Upper lobe of left lung (tissue), 6 donors: ENCODE results near the gene CGB1. TPM values are rescaled to one million over a fixed set of nuclear protein-coding genes. Genes with fewer than 3 reads are reported as not detected.
A peak's percentile ranks its signal among the peaks of the same experiment; 100 is the strongest.
"Not testable (repeated sequence)": the region's sequence is repeated elsewhere in the genome, so short reads cannot be mapped to it uniquely, and the experiment has no call there.

Experiments used
- ATAC-seq, 2 donors: fragments of 200-7000 bp; cut with Tn5 transposase; one replicate each; pipeline ENCODE4 v1.9.1; 2022; ENCODE audit warnings: mild to moderate bottlenecking in 2 of 2, moderate library complexity in 2 of 2; ENCODE audit not compliant: low FRiP score in 2 of 2
- DNase-seq, 2 donors: peaks; one replicate each; pipeline ENCODE4 v3.0.0-alpha.2; 2019 to 2020
- H3K27ac ChIP-seq, 4 donors: fragments of 200-600 bp; sonication (generic); one replicate each; pipeline ENCODE4 v1.5.1; 2016 to 2019
- H3K27me3 ChIP-seq, 4 donors: fragments of 200-600 bp; sonication (generic); one replicate each; pipeline ENCODE4 v1.5.1; 2017 to 2019
- H3K36me3 ChIP-seq, 4 donors: fragments of 200-600 bp; sonication (generic); one replicate each; pipeline ENCODE4 v1.5.1; 2016 to 2019
- H3K4me1 ChIP-seq, 4 donors: fragments of 200-600 bp; sonication (generic); one replicate each; pipeline ENCODE4 v1.5.1; 2018 to 2019
- H3K4me3 ChIP-seq, 4 donors: fragments of 200-600 bp; sonication (generic); one replicate each; pipeline ENCODE4 v1.5.1; 2017 to 2019; ENCODE audit warnings: mild to moderate bottlenecking in 2 of 4, moderate library complexity in 1 of 4
- H3K9me3 ChIP-seq, 4 donors: fragments of 200-600 bp; sonication (generic); one replicate each; pipeline ENCODE4 v1.5.1; 2018 to 2019
- WGBS, 2 donors: methylation state at CpG; one replicate each; pipeline ENCODE4 v1.1.5; 2017 to 2018; 5-methylcytosine and 5-hydroxymethylcytosine counted together
- total RNA-seq, 6 donors: library from RNA; depleted of rRNA in 4 of 6; stranded (reverse); fragments of >200 nt in 4 of 6; gene quantifications; one replicate each; pipeline versions ENCODE4 v1.1.0 to v1.2.1, GENCODE V29; 2016 to 2021
- TF ChIP-seq, protein P1 (sequence below), 6 experiments: fragments of 450-650 bp in 4 of 6; fragments of 200-600 bp in 2 of 6; sonication (generic) in 2 of 6; IDR thresholded peaks; one replicate each; pipeline ENCODE4 v1.5.1; 2016 to 2019; ENCODE audit warnings: antibody characterized with exemption in 6 of 6
- donor health status: DM: no; HTN: no; CAD: no; lungs with moderate emphysema.
- donor health status: DM: no; HTN: yes; CAD: no; lungs with severe emphysema.

CGB1 gene
- total RNA-seq, 6 donors from 2014 or later, result not detected

DNA sequence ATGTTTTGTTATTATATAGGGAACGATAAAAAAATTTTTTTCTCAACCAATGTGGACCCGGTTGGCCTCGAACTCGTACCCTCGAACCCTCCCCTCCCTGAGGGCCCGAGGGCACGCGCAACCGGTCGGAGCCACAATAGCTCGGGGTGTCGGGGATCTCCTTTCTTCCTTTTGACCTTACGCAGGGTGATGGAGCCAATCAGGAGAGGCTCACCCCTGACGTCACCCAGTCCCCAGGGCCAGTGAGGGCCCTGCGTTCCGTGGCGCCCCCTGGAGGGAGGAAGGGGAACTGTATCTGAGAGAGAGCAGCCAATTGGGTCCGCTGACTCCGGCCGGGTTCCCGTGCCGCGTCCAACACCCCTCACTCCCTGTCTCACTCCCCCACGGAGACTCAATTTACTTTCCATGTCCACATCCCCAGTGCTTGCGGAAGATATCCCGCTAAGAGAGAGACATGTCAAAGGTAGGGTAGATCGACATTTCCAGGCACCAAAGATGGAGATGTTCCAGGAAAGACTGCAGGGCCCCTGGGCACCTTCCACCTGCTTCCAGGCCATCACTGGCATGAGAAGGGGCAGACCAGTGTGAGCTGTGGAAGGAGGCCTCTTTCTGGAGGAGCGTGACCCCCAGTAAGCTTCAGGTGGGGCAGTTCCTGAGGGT, 4.9 kb downstream of the CGB1 start, which contains the start of gene CGB2:
Gene CGB2 (plus strand): TSS at position 249 of the 660 bp plus-strand sequence. CDS start 206 bp downstream, at position 455.
- not testable (repeated sequence) for H3K9me3 ChIP-seq, H3K27ac ChIP-seq, H3K4me3 ChIP-seq, ATAC-seq, H3K36me3 ChIP-seq, H3K4me1 ChIP-seq, H3K27me3 ChIP-seq
- WGBS, 2 donors, result 23 to 42% methylated on average over 24 to 28 of the region's 28 CpGs
- peak; percentile 32 to 44 for DNase-seq
- TF ChIP-seq, protein P1, sequence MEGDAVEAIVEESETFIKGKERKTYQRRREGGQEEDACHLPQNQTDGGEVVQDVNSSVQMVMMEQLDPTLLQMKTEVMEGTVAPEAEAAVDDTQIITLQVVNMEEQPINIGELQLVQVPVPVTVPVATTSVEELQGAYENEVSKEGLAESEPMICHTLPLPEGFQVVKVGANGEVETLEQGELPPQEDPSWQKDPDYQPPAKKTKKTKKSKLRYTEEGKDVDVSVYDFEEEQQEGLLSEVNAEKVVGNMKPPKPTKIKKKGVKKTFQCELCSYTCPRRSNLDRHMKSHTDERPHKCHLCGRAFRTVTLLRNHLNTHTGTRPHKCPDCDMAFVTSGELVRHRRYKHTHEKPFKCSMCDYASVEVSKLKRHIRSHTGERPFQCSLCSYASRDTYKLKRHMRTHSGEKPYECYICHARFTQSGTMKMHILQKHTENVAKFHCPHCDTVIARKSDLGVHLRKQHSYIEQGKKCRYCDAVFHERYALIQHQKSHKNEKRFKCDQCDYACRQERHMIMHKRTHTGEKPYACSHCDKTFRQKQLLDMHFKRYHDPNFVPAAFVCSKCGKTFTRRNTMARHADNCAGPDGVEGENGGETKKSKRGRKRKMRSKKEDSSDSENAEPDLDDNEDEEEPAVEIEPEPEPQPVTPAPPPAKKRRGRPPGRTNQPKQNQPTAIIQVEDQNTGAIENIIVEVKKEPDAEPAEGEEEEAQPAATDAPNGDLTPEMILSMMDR (IDR thresholded peaks at IDR 0.05), result peak; percentile 19 to 50 (median 28)

DNA sequence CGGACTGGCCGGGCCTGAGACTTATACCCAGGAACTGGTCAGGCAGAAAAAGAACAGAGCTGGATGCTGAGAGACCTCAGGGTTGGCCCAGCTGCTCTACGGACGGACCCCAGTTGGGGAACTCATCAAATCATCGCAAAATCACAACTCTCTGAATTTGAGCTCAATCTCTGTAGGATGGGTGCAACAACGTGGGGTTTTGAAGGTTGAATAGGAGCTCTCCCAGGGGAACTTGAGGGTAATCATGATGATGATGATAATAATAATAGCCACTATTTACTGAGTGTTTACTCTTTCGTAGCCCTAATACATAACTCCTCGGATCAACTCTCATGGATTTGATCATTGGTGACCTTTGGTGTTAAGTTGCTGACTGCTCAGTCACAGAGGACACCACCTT, 6.4 kb downstream of the CGB1 start:
- not testable (repeated sequence) for H3K4me3 ChIP-seq

DNA sequence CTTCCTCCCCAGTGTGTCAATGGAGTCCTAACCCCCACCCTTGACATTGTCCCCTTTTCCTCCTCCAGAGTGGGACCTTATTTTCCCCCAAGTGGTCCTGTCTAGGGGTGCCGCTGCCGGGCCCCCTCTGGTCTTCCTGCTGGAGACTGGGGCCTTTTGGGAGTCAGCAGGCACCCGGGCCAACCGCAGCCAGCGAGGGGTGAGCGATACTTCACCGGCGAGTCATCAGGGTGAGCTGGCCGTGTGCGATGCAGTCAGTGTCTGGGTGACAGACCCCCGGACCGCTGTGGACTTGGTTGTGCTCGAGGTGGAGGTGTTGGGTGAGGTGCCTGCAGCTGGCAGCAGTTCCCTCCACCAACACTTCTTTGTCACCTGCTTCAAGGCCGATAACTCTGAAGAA, 6.9 kb downstream of the CGB1 start:
- DNase-seq, result peak in 1 of 2 donors; percentile 63
- ATAC-seq, H3K36me3 ChIP-seq, H3K4me3 ChIP-seq, H3K27me3 ChIP-seq, H3K27ac ChIP-seq, H3K9me3 ChIP-seq, H3K4me1 ChIP-seq: not testable (repeated sequence)
- 80 to 100% methylated on average over 3 to 14 of the region's 14 CpGs for WGBS, 2 donors

More for the DNA sequence above, 6.4 kb downstream of the CGB1 start:
- H3K4me1 ChIP-seq, H3K27ac ChIP-seq, ATAC-seq, DNase-seq, H3K36me3 ChIP-seq, H3K9me3 ChIP-seq, H3K27me3 ChIP-seq: not testable (repeated sequence)
- WGBS, 2 donors, result 86 to 91% methylated on average over 4 to 6 of the region's 8 CpGs

DNA sequence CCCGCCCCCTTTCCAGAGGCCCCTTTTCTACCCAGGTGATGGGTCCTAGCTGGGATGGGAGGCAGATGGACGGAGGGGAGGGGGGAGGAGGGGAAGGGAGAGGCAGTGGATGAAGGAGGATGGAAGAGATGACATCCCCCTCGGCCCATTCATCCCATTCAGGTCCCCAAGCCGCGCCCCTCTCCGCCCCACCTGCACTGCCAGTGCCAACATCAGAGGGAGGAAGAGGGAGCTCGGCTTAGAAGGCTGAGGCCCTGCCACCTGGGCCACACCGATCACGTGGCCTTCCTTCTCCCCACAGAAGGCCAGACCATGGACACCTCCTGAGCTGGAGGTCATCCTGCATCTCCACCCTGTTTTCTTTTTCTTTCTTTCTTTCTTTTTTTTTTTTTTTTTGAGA, 8.0 kb downstream of the CGB1 start:
- DNase-seq, result peak in 1 of 2 donors; percentile 46
- H3K4me3 ChIP-seq, H3K27me3 ChIP-seq, H3K36me3 ChIP-seq, H3K4me1 ChIP-seq, H3K9me3 ChIP-seq, H3K27ac ChIP-seq, ATAC-seq: not testable (repeated sequence)
- WGBS, 2 donors, result 80% methylated on average over 7 of the region's 9 CpGs

DNA sequence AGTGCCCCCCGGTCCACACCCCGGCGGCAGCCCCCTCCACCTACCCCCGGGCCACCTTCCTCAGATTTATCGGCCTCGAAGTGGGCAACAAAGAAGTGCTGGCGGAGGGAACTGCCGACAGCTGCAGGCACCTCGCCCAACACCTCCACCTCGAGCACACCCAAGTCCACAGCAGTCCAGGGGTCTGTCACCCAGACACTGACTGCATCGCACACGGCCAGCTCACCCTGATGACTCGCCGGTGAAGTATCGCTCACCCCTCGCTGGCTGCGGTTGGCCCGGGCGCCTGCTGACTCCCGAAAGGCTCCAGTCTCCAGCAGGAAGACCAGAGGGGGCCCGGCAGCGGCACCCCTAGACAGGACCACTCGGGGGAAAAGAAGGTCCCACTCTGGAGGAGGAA, 11.1 kb downstream of the CGB1 start:
- not testable (repeated sequence) for H3K9me3 ChIP-seq, H3K27ac ChIP-seq, ATAC-seq, H3K4me1 ChIP-seq, H3K36me3 ChIP-seq, H3K27me3 ChIP-seq, H3K4me3 ChIP-seq
- 79 to 89% methylated on average over 17 to 22 of the region's 23 CpGs for WGBS, 2 donors
- DNase-seq, result peak in 1 of 2 donors; percentile 46

DNA sequence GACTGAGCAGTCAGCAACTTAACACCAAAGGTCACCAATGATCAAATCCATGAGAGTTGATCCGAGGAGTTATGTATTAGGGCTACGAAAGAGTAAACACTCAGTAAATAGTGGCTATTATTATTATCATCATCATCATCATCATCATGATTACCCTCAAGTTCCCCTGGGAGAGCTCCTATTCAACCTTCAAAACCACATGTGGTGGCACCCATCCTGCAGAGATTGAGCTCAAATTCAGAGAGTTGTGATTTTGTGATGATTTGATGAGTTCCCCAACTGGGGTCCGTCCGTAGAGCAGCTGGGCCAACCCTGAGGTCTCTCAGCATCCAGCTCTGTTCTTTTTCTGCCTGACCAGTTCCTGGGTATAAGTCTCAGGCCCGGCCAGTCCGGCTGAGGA, 11.6 kb downstream of the CGB1 start:
- not testable (repeated sequence) for H3K4me3 ChIP-seq, ATAC-seq, H3K9me3 ChIP-seq, H3K27me3 ChIP-seq, H3K27ac ChIP-seq, DNase-seq, H3K4me1 ChIP-seq, H3K36me3 ChIP-seq
- WGBS, 2 donors, result 89% methylated on average over 1 to 4 of the region's 6 CpGs

DNA sequence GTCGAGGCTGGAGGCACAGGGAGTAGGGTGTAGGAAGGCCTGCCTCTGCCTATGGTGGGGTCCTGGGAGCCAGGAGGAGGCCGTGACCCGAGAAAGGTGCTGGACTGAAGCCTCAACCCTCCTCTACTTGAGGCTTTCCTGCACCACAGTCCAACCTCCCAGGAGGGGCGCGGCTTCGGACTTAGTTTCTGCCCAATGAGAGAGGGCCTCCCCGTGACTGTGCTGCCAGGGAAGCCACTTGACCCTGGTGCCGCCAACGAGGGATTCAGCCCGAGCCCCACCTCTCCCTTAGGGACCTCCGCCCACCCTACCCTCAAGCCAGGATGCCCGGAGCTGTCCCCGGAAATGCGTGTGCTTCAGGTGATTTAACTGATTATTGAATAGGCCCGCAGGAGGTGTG, 12.5 kb downstream of the CGB1 start, which contains the start of gene CGB3:
Gene CGB3 (minus strand): TSS at position 101 of the 400 bp plus-strand sequence. CDS start 362 bp downstream, outside the sequence.
- not testable (repeated sequence) for H3K9me3 ChIP-seq
- 60 to 91% methylated on average over 5 to 9 of the region's 15 CpGs for WGBS, 2 donors

DNA sequence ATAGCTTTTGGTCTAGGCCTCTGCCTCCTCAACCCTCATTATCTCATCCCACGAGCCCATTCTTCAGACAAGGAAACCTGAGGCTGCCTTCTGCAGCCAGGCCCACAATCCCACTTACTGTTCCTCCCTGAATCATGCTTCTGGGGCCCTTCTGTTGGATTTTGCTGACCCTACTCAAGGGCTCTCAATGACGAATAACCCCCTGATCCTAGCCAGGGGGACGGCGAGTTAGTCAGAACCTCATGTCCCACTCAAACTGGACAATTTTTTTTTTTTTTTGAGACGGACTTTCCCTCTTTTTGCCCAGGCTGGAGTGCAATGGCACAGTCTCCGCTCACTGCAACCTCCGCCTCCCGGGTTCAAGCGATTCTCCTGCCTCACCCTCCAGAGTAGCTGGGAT, 14.6 kb downstream of the CGB1 start:
- no peak for DNase-seq
- Histone ChIP-seq H3K36me3 (no peaks in the 10 kb centered on the region), H3K9me3 (no peaks in the 10 kb centered on the region), H3K4me3 (no peak overlapping the region), H3K27me3 (no peaks in the 10 kb centered on the region), H3K4me1 (peaks cover 15 to 27% (median 24%) of the 10 kb centered on the region in 4 donors), H3K27ac (no peak overlapping the region)
- 88 to 89% methylated on average over 9 of the region's 9 CpGs for WGBS, 2 donors
- no peak for ATAC-seq
- TF ChIP-seq, protein P1 (IDR thresholded peaks at IDR 0.05), result no peak

More for the DNA sequence above, 12.5 kb downstream of the CGB1 start, which contains the start of gene CGB3:
- not testable (repeated sequence) for H3K27me3 ChIP-seq, H3K36me3 ChIP-seq, H3K4me3 ChIP-seq, H3K4me1 ChIP-seq, DNase-seq, H3K27ac ChIP-seq, ATAC-seq
